ENCODE measurements around the gene RNF157.

Gene RNF157

DNA sequence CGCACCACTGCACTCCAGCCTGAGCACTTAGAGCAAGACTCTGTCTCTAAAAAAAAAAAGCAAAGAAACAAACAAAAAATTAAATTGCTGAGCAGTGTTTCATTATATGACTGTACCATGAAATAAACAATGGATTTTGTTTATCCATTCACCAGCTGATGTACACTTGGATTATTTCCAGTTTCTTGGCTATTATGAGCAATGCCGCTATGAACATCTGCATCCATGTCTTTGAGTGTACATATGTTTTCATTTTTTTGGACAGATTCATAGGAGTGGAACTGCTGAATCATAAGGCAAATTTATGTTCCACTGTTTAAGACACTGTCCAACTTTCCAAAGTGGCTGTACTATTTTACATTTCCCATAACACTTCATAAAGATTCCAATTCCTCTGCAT, 8.0 kb downstream of the RNF157 start:
- DNase-seq, result no peak

DNA sequence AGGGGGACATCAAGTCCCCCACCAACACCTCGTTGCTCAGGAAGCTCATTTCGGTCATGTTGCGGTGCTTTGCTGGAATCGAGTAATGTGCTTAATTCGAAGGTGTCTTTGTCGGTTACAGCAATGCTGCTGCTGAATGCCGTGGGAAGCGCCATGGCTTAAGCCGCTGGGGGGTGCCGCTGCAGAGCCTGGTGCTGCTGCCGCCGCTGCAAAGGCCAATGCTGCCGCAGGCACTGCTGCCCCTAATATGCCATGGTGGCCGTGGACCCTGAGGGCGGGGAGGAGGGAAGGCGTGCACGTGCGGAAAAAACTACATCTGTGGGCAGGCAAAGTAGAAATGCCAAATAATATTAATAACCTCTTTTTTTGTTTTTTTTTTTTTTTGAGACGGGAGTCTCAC, 13.5 kb downstream of the RNF157 start:
- peak; percentile 39 for DNase-seq

DNA sequence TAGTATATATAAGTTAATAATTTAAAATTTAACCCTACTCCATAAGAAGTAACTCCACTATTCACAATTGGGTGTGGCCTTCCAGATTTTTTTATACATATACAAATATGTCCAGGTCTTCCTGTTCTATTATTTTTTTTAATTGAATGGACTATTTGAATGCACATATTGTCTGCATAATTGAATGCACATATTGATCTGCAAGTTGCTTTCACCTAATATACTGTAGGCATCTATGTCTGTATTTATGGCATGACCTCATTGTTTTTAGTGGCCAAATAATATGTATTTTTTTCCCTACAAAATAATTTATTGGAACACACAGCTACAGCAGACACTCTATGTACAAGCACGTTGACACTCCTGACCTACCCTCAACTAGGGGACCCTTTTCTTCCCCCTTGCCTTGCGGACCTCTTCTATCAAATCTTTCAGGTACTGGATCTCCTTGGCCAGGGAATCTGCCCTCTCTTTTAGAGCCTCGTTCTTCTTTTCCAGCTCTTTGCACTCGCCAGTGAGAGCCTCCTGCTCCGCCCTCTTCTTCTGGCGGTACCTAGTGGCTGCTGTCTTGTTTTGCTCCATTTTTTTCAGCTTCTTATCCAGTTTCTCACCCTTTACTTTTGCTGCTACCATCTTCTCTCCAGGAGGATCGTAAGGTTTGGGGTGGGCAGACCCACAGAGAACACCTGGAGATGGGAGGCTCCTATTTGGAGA, 14.8 kb downstream of the RNF157 start:
- peak; percentile 4 for DNase-seq

DNA sequence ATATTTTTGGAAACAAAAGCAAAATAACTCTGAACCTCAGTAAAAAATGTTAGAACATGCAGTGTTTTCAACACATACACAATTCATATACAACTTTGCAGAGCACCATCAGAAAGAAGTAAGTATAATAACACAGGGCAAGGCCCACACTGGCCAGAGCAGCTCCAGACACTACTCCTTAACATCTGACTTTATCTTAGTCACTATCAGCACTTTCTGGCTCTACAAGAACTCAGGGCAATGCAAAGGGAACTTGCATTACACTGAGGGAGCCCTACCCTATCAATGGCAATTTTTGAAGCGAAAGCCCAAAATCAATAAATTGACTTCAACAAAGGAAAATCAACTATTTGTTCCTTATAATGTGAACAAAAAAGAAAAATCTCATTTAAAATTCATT, 16.5 kb downstream of the RNF157 start:
- DNase-seq, result no peak

DNA sequence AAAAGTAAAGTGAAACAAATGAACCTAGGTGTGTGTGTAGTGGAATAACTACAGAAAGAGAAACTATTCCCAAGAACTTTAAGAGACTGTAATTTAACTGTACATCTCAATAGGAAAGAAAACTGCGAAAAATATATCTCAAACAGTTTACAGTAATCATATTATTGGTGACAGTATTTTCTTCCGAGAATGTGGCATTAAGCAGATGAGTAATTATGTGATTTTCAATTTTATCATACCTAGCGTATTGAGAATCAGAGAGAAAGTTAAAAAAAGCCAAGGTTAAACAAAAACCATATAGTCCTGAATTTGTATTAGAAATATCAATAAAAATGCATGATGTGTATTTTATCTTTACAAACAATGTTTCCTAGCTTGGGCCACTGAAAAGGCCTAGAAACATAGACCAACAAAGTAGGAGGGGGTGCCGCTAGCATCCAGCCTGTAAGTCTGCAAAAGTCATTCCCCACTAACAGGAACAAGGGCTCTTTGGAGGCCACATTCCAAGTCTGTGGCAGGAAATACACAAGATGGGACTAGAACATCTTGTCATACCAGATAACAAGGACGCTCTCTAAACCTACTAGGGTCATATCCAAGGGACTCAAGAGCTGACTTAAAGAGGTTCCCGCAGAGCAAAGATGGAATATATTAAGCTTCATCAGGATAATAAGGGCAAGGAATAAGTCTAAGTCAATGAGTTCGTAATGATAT, 20.5 kb downstream of the RNF157 start:
- peak; percentile 5 for DNase-seq

DNA sequence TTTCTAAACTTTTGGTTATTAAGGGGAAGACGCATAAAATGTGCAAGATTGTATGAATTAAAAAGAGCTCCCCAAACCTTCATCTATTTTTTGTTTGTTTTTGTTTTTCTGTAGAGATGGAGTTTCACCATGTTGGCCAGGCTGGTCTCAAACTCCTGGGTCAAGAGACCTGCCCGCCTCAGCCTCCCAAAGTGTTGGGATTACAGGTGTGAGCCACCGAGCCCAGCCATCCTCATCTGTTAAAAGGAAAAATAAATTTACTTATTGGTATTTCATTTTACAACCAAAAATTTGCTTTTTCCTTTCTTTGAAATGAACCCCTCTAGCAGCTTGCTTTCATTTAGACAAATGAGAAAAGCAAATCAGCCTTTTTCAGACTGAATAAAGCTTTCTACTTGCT, 23.2 kb downstream of the RNF157 start:
- DNase-seq, result no peak

DNA sequence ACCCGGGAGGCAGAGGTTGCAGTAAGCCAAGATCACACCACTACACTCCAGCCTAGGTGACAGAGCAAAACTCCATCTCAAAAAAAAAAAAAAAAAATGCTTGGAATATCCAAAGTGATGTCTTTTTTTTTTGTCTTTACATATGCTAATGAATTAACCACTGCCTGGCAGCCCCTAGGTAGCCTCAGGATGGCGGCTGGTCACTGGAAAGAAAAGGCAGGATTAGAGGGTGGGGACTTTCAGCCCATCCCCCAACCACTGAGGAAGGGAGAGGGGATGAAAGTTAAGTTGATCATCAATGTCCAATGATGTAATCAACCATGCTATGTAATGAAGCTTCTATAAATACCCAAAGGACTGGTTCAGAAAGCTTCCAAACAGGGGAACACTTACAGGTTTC, 26.8 kb downstream of the RNF157 start:
- no peak for DNase-seq

DNA sequence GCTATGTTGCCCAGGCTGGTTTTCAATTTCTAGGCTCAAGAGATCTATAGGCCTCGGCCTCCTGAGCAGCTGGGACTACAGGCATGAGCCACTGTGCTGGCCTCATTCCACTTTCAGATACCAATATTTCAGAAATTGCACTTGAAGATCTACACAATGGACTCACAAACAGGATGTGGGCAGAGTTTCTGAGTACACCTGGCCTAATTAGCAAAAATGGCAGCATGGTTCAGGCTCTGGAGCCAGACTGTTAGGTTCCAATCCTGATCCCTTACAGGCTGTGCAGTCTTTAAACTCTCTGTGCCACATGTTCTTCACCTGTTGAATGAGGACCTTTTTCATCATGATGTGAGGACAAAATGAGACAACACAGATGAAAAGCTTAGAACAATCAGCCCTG, 32.2 kb downstream of the RNF157 start:
- peak; percentile 63 for DNase-seq

DNA sequence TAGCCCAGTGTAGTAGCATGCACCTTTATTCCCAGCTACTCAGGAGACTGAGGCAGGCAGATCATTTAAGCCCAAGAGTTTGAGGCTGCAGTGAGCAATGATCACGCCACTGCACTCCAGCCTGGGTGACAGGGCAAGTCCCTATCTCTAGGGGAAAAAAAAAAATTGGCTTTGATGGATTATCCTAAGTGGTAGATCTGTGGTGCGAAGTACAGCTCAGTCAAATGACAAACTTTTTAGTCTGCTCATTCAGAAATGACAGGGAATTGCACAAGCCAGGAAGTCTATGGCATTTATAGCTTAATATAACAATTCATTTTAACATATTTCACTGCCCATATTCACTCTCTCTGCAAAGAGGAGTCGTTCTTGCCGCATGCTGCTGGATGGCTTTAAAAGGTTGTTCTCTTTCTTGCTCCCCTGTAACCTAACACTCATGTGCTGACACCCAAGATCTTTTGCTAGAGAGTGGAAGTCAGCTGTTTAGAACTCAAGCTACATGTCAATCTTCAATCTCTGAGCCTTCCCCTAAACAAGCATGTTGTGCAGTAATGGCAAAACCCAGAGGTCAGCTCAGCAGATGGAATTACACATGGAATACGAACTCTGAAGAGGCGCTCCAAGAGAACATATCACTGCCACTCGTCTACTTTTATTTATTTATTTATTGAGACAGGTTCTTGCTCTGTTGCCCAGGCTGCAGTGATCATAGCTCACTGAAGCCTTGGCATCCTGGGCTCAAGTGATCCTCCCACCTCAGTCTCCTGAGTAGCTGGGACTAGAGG, 32.8 kb downstream of the RNF157 start:
- DNase-seq, result peak; percentile 41

DNA sequence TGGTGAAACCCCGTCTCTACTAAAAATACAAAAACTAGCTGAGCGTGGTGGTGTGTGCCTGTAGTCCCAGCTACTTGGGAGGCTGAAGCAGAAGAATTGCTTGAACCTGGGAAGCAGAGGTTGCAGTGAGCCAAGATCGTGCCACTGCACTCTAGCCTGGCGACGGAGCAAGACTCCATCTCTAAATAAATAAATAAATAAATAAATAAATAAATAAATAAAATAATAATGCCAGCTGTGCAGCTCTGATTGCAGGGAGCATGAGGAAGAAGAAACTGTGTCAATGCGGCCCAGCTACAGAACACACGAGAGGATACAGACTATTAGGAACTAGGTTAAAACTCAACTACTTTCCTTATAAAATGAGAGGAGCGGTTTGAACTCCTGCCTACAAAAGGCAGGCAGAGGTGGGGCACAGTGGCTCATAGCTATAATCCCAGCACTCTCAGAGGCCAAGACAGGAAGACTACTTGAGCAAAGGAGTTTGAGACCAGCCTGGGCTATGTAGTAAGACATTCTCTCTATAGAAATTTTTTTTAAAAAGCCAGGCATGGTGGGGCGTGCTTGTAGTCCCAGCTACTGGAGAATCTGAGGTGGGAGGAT, 34.6 kb downstream of the RNF157 start:
- peak; percentile 33 for DNase-seq

DNA sequence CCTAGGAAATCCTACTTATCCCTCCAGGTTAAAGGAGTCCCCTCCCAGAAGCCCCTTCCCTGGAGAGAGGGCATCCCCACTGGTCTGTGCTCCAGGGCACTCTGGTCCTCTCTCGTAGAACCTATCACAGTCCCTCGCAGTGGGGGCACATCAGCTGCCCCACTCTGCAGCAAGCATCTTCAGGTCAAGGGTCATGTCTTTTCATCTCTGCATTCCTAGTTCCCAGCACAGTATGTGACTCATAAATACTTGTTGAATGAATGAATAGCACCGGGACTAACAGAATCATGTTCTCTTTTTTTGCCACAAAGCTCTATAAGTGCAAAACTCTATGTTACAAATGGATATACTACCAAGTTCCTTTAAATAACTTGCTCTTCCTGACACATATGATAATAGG, 36.0 kb downstream of the RNF157 start:
- peak; percentile 46 for DNase-seq

DNA sequence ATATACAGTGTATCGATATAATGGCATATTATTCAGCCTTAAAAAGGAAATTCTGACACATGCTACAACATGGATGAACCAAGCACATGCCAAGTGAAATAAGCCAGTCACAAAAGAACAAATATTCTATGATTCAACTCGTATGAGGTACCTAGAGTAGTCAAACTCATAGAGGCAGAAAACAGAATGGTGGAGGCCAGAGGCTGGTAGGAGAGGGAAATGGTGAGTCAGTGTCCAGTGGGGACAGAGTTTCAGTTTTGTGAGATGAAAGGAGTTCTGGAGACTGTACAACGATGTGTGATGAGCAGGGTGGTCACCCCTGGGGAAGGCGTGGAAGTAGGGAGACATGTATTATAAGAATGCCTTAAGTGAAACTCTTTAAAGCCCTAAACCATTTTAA, 39.9 kb downstream of the RNF157 start:
- DNase-seq, result no peak

DNA sequence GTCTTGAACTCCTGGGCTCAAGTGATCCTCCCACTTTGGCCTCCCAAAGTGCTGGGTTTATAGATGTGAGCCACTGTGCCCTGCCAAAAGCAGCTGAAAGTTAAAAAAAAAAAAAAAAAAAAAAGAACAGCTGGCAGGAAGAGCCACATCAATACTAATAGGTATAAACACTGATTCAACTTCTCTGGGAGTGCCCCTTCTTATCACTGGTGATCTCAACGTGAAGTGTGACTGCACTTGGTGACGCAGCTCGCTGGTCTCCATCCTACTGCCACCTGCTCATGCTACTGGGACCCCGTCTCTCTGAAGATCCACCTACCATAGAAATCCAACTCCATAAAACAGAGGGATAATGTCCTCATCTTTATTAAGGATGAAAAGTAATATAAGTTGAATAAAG, 40.8 kb downstream of the RNF157 start:
- DNase-seq, result peak; percentile 86

DNA sequence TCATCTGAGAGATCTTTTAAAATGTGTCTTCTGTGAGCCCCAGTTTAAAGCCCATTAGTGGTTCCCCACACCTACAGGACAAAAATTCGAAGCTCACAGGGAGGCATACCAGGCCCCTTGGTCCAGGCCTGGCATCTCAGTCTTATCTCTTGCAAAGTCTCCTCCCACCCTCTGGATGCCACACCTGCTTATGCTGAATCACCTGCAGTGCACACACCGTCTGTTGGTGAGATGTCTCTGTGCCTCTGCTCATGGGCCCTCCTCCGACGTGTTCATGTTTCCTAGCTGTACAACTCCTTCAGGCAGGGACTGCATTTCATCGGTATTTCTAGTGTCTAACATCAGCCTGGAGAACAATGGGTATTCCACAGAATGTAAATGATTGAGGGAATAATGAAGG, 41.6 kb downstream of the RNF157 start:
- no peak for DNase-seq

DNA sequence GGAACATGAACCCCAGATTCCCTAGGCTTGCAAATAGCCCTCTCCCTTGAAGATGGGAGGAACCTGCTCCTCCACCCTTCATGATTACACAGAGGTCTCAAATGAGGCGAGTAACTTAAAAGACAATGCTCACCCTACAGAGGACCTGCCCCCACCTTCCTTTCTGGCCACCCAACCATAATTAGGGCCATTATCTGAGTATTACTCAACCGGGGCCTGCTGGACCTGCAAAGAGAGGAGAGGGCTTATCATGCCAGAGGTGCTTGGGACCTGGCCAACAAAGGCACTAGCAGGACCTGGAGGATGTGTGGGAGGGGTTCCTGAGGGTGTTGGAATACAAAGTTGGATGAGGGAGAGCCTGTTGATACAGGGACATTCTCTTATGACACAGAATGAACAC, 42.4 kb downstream of the RNF157 start:
- DNase-seq, result no peak

DNA sequence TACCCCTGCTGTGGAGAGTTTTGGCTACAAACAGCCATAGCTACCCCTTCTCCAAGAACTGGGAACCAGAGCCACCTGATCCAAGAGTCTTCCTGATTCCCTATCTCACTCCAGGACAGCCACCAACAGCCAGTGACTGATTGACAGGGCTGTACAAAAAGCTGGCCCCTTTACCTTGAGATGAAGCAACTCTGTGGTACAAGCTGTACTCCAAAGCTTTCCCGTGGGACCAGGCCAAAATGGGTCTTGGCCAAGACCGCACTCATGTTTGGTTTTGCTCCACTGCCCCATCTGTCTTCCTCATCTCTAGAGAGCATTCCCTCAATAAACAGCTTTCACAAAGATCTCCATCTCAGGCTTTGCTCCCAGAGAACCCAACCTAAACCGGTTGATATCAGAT, 43.6 kb downstream of the RNF157 start:
- DNase-seq, result no peak

DNA sequence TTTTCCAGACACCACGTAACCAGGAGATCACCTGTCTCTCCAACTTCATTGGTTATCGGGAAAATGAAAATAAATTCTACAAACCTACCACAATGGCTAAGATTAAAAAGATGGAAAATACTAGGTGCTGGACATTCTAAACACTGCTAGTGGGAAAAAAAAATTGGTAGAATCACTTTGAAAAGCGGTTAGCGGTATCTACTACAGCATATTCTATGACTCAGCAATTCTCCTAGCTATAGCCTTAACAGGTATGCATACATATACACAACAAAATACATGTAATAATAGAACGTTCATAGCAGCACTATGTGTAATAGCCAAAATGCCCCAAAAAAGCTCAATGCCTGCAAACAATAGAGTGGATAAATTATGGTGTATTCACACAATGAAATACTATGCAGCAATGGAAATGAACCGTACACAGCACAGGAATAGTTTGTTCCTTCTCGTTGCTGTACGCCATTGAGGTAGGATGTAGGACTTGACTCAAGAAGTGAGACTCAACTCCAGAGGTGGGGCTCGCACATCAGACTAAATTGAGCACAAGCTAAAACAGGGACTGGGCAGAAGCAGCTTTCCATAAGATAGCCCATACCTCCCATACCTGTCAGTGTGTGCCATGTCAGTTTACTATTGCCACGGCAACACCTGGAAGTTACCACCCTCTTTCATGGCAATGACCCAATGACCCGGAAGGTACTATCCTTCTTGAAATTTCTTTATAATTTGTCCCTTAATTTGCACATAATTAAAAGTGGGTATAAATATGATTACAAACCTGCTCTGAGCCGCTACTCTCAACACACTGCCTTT, 44.8 kb downstream of the RNF157 start:
- DNase-seq, result no peak

DNA sequence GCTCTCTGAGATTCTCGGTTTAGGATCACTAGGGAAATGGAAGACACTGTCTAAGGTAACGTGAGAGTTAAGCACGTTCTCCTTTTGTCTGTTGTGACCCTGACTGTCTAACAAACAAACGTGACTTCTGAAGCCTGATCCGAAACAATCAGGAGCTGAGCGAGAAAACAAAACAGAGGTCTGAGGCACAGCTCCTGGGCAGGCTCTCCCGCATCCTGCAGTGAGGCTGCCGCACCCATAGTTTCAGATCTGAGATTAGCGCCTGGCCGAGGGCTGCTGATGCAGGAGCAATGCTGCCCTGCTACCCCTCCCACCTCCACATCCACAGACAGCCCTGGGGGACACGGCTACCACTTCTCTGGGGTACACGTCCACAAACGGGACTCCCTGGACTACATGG, 46.7 kb downstream of the RNF157 start:
- DNase-seq, result peak; percentile 69

DNA sequence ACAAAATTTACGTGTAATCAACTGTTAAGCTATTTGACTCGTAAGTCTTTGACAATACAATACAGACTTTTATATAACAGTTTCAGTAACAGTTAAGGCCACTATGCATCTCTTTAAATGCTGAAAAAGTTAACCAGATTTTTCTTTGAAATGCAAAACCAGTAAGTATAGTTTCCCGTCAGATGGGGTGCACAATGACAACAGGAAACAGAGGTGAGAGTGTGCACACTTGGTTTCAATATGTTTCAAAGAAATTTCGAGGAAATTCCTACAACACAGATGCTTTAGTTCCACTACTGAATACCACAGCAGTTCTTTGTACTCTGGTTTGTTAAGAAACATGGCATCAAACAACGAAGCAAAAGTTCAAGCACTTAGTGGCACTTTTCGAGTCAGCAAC, 48.4 kb downstream of the RNF157 start:
- peak; percentile 68 for DNase-seq

DNA sequence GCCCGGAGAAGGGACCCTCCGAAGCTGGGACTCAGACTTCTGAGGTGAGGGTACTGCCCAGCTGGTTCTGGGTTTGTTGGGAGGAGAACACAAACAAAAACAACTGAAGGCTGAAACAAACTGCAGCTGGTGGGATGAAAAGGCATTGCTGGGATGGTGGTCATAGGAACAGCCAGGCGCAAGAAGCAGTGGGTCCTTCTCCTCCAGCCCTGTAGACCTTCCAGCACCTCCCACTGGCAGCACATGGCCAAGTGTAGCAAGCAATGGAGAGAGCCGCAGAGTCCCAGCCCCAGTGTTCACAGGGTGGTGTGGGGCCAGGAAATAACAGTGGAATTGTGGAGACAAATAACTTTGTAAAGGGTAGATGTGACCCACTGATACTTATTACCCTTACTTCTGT, 50.6 kb downstream of the RNF157 start:
- DNase-seq, result no peak

DNA sequence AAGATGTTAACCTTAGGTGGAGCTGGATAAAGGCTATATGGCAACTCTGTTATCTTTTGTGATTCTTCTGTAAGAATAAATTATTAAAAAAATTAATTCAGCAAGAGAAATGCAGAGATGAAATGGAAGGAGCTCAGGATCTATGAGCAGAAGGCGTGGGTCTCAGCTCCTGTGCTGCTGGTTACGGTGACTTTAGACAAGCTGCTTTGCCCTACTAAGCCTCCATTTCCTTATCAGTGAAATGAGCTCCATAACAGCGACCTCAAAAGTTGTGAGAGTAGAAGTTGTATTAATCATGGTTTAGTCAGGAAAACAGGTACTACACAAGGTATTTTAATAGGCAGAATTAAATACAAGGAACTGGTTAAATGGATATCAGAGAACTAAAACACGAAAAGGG, 51.0 kb downstream of the RNF157 start:
- DNase-seq, result no peak

DNA sequence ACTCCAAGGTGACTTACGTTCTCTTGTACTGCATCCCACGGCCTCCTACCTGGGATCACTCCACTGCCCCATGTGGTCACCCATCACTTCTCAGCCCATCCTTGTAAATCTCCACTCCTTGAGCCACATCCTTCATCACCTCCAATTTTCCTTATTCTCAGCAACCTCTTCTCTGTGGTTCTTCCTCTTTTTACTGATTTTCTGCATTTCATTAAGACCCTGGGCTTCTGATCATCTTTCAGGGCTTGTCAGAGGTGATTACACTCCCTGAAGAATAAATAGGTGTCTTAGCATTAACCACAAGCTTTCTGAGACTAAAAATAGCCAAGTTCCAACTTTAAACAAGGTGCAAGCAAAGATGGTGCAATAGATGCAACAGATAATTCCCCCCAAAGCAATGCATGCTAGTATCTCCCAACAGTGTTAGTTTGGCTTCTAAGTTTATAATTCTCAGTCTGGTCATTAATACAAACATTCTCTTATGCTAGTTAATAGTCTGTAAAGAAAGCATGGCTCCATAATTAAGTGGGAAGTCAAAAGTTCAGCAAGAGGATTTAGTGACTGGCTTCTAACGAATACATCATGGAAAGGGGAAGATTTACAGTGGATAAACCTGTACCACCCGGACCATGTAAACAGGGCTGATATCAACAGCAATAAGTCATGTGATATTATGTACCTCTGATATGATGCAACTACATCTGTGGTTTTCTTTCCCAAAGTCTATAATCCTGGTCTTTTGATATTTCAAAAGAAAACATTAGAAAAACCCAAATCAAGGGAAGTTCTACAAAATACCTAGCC, 51.9 kb downstream of the RNF157 start:
- DNase-seq, result no peak
